Measurements from ENCODE around the gene GBP2. TPM values are rescaled to one million over a fixed set of nuclear protein-coding genes. Genes with fewer than 3 reads are reported as not detected.

GBP2 gene
- total and polyA plus RNA-seq, 2 of the 4 experiments (the other 2 are of a cell fraction): 8.2 to 17.7 TPM

DNA sequence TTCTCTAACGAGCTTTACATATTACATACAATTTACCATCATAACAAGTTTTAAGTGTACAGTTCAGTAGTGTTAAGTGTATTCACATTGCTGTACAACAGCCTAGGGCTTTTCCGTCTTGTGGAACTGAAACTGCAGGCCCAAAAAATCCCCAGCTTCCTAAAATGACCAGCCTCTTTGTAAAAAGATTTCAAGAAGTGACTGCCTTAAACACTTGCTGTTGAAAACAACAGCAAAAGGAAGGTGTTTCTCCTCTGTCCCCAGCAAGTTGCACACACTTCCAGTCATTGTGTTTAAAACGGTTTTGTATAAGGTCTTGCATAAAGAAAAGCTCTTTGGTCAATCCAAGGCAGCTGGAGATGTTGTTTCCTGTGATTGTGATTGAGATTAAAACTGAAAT, 44.9 kb downstream of the GBP2 start:
- no peaks in the 10 kb centered on the region for H3K27me3 ChIP-seq (ENCODE audit: control insufficient read depth, insufficient read depth, low read length)
- H3K56ac ChIP-seq (ENCODE audit: extremely low read depth, insufficient read depth, low read length): no peak overlapping the region
- intact Hi-C loops (cut with micrococcal nuclease): no loop called here
- no peak overlapping the region for H3K18ac ChIP-seq (ENCODE audit: low read depth, low read length)
- no peaks in the 10 kb centered on the region for H3K79me1 ChIP-seq (ENCODE audit: low read depth in 1 of 2, low read length in 2 of 2)
- H4K91ac ChIP-seq (ENCODE audit: insufficient read depth, low read depth, low read length): no peak overlapping the region
- no TSS peak for BruUV-seq (replicated peaks)
- H3K23ac ChIP-seq (ENCODE audit: low read depth, low read length): no peak overlapping the region
- CTCF ChIA-PET: interaction anchor here (0.9 kb wide), 1 partner anchor 277 kb away, joined by 3 read pairs; no protein-coding TSS in a partner anchor
- H3K4me3 ChIP-seq (ENCODE audit: insufficient read depth, low read depth, low read length): no peak overlapping the region
- no peaks in the 10 kb centered on the region for H4K20me1 ChIP-seq (ENCODE audit: insufficient read depth, low read length)
- no peaks in the 10 kb centered on the region for H3K9me1 ChIP-seq (ENCODE audit: insufficient read depth, low read length)
- H2AK9ac ChIP-seq (replicated peaks; ENCODE audit: low read depth, low read length, poor library complexity): no peak overlapping the region
- H2AK5ac ChIP-seq (ENCODE audit: low read depth, low read length): no peak overlapping the region
- H2BK120ac ChIP-seq (ENCODE audit: low read depth, low read length): no peak overlapping the region
- no peak overlapping the region for H2AFZ ChIP-seq (replicated peaks; ENCODE audit: low read length, poor library complexity)
- no peak overlapping the region for H2BK15ac ChIP-seq (ENCODE audit: low read depth, low read length)
- WGBS, 2 experiments (ENCODE audit: extremely low coverage in 2 of 2, insufficient read length in 1 of 2): no CpG with 5 or more reads among the region's 3 CpGs
- H3K4ac ChIP-seq (ENCODE audit: low read depth, low read length): no peak overlapping the region
- no peaks in the 10 kb centered on the region for H3K9me3 ChIP-seq (ENCODE audit: control insufficient read depth, insufficient read depth, low read length)
- H2BK20ac ChIP-seq (ENCODE audit: low read depth, low read length): no peak overlapping the region
- H2BK5ac ChIP-seq (ENCODE audit: low read depth, low read length, poor library complexity, severe bottlenecking): no peak overlapping the region
- H3K9ac ChIP-seq (ENCODE audit: low read depth, low read length): no peak overlapping the region
- H3K27ac ChIP-seq (ENCODE audit: insufficient read depth, low read length): no peak overlapping the region
- in situ Hi-C loops (cut with MboI; ENCODE audit: low sequenced_read_pairs): no loop called here
- dilution Hi-C loops (cut with HindIII; ENCODE audit: low sequenced_read_pairs, unreplicated experiment): no loop called here
- no peak overlapping the region for H4K8ac ChIP-seq (ENCODE audit: low read depth in 2 of 2, low read length in 2 of 2)
- H3K4me1 ChIP-seq (ENCODE audit: control insufficient read depth, insufficient read depth, low read length): no peaks in the 10 kb centered on the region
- no peak overlapping the region for H3K4me2 ChIP-seq (ENCODE audit: low read depth, low read length)
- no peak overlapping the region for H4K5ac ChIP-seq (ENCODE audit: low read depth, low read length)
- DNase-seq: no peak
- no peak for ATAC-seq (ENCODE audit: low read depth)
- TF ChIP-seq RAD21 (IDR thresholded peaks at IDR 0.05; ENCODE audit: low read length): no peak
- no peak for TF ChIP-seq POLR2A (IDR thresholded peaks at IDR 0.05; ENCODE audit: low read depth, low read length)
- no peak for TF ChIP-seq MXI1 (IDR thresholded peaks at IDR 0.05; ENCODE audit: borderline replicate concordance, low read depth, low read length)
- TF ChIP-seq FOS (IDR thresholded peaks at IDR 0.05; ENCODE audit: low read depth, low read length): no peak
- no peak for TF ChIP-seq MAZ (IDR thresholded peaks at IDR 0.05; ENCODE audit: borderline replicate concordance, low read depth, low read length)
- TF ChIP-seq, protein P1, sequence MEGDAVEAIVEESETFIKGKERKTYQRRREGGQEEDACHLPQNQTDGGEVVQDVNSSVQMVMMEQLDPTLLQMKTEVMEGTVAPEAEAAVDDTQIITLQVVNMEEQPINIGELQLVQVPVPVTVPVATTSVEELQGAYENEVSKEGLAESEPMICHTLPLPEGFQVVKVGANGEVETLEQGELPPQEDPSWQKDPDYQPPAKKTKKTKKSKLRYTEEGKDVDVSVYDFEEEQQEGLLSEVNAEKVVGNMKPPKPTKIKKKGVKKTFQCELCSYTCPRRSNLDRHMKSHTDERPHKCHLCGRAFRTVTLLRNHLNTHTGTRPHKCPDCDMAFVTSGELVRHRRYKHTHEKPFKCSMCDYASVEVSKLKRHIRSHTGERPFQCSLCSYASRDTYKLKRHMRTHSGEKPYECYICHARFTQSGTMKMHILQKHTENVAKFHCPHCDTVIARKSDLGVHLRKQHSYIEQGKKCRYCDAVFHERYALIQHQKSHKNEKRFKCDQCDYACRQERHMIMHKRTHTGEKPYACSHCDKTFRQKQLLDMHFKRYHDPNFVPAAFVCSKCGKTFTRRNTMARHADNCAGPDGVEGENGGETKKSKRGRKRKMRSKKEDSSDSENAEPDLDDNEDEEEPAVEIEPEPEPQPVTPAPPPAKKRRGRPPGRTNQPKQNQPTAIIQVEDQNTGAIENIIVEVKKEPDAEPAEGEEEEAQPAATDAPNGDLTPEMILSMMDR (conservative IDR thresholded peaks at IDR 0.05; ENCODE audit: low read depth, low read length): no peak
- no peak for TF ChIP-seq ELK1 (IDR thresholded peaks at IDR 0.05; ENCODE audit: borderline replicate concordance, low read depth, low read length)
- no peak for TF ChIP-seq CHD1 (IDR thresholded peaks at IDR 0.05; ENCODE audit: low read depth, low read length)
- no peak for TF ChIP-seq BHLHE40 (IDR thresholded peaks at IDR 0.05; ENCODE audit: low read depth, low read length)
- TF ChIP-seq SMC3 (IDR thresholded peaks at IDR 0.05; ENCODE audit: low read depth, low read length): no peak
- TF ChIP-seq, protein P2, sequence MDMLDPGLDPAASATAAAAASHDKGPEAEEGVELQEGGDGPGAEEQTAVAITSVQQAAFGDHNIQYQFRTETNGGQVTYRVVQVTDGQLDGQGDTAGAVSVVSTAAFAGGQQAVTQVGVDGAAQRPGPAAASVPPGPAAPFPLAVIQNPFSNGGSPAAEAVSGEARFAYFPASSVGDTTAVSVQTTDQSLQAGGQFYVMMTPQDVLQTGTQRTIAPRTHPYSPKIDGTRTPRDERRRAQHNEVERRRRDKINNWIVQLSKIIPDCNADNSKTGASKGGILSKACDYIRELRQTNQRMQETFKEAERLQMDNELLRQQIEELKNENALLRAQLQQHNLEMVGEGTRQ (IDR thresholded peaks at IDR 0.05; ENCODE audit: low read depth, low read length): no peak
- TF ChIP-seq NFE2L2 (IDR thresholded peaks at IDR 0.05; ENCODE audit: low read depth, low read length): no peak
- TF ChIP-seq CEBPB (IDR thresholded peaks at IDR 0.05; ENCODE audit: low read depth, low read length): no peak
- no peak overlapping the region for H3K14ac ChIP-seq (replicated peaks; ENCODE audit: low read depth, low read length)
- no peaks in the 10 kb centered on the region for H3K36me3 ChIP-seq (ENCODE audit: control insufficient read depth, insufficient read depth, low read length)
- POLR2A ChIA-PET (ENCODE audit: unreplicated experiment): interaction anchor here (0.7 kb wide), 1 partner anchor 16 kb away, joined by 5 read pairs; the partner anchor contains the start of gene GBP1

Data from IMR-90 (cell line).